ENCODE results near the gene ADARB1. TPM values are rescaled to one million over a fixed set of nuclear protein-coding genes. Genes with fewer than 3 reads are reported as not detected.
A peak's percentile ranks its signal among the peaks of the same experiment; 100 is the strongest.

Gene ADARB1
- total and polyA plus RNA-seq, 9 of the 15 experiments (the other 6 are each of a cell fraction or from before 2014, with no cell fraction given) = 6.7 to 16.0 (median 8.3) TPM

- TF ChIP-seq REST (IDR thresholded peaks at IDR 0.05; ENCODE audit: borderline replicate concordance) (no peak), REST (CRISPR knock-in tag; IDR thresholded peaks at IDR 0.05; ENCODE audit: low read depth) (0 out of 2 replicates have a peak, but pooled peaks have one; percentile 2), TAL1 (IDR thresholded peaks at IDR 0.05) (no peak), RBFOX2 (IDR thresholded peaks at IDR 0.05; ENCODE audit: low read depth, low read length) (no peak)
These were observed 21.8 kb downstream of the ADARB1 start (continued) for GRCh38 chr21:45096217-45096616.

All from K562 (cell line).